GM12878 (cell line): ENCODE measurements around the gene EXOC4.

Experiments
- ATF7 ChIP-seq: fragments of 450-650 bp; IDR thresholded peaks from 2 replicates; pipeline ENCODE4 v1.6.1; 2016; ENCODE audit warnings: low read depth, mild to moderate bottlenecking
- BCL11A ChIP-seq: IDR thresholded peaks from 2 replicates; pipeline ENCODE4 v1.6.1; 2011; ENCODE audit warnings: low read depth, low read length
- CHD1 ChIP-seq: IDR thresholded peaks from 2 replicates; pipeline ENCODE4 v1.6.1; 2012; ENCODE audit warnings: low read depth, low read length, improper control_type of control experiment
- ESRRA ChIP-seq: IDR thresholded peaks from 2 replicates; pipeline ENCODE4 v1.6.1; 2012; ENCODE audit warnings: mild to moderate bottlenecking, low read length, improper control_type of control experiment
- LARP7 ChIP-seq: fragments of 450-650 bp; IDR thresholded peaks from 2 replicates; pipeline ENCODE4 v1.6.1; 2017; ENCODE audit warnings: mild to moderate bottlenecking
- MTA3 ChIP-seq: IDR thresholded peaks from 2 replicates; pipeline ENCODE4 v1.6.1; 2012; ENCODE audit warnings: low read length, inconsistent platforms, borderline replicate concordance
- POLR2AphosphoS5 ChIP-seq: IDR thresholded peaks from 2 replicates; pipeline ENCODE4 v1.6.1; 2011; ENCODE audit warnings: mild to moderate bottlenecking, low read length, inconsistent platforms
- YY1 ChIP-seq: IDR thresholded peaks from 2 replicates; pipeline ENCODE4 v1.6.1; 2011; ENCODE audit warnings: low read depth, mild to moderate bottlenecking, low read length
- ZNF24 ChIP-seq: fragments of 450-650 bp; IDR thresholded peaks from 2 replicates; pipeline ENCODE4 v1.6.1; 2017; ENCODE audit warnings: antibody characterized with exemption, mild to moderate bottlenecking
- TF ChIP-seq, protein P1 (sequence below), 3 experiments: IDR thresholded peaks in 2 of 3; conservative IDR thresholded peaks in 1 of 3; 2 replicates each; pipeline ENCODE4 v1.5.1; 2011; ENCODE audit warnings: low read depth in 3 of 3, low read length in 3 of 3, mild to moderate bottlenecking in 3 of 3, control low read depth in 2 of 3, moderate library complexity in 2 of 3, inconsistent platforms in 1 of 3, mixed read lengths in 1 of 3; ENCODE audit not compliant: control insufficient read depth in 2 of 3, insufficient read depth in 1 of 3; ENCODE audit errors: extremely low read depth in 1 of 3
- TF ChIP-seq, protein P2 (sequence below): IDR thresholded peaks from 2 replicates; pipeline ENCODE4 v1.6.1; 2012; ENCODE audit warnings: low read length, inconsistent platforms

- TF ChIP-seq ZNF24 (no peak), CHD1 (no peak), POLR2AphosphoS5 (no peak), ATF7 (no peak), BCL11A (no peak), LARP7 (no peak), YY1 (no peak), ESRRA (no peak), MTA3 (no peak)
- TF ChIP-seq, protein P1, sequence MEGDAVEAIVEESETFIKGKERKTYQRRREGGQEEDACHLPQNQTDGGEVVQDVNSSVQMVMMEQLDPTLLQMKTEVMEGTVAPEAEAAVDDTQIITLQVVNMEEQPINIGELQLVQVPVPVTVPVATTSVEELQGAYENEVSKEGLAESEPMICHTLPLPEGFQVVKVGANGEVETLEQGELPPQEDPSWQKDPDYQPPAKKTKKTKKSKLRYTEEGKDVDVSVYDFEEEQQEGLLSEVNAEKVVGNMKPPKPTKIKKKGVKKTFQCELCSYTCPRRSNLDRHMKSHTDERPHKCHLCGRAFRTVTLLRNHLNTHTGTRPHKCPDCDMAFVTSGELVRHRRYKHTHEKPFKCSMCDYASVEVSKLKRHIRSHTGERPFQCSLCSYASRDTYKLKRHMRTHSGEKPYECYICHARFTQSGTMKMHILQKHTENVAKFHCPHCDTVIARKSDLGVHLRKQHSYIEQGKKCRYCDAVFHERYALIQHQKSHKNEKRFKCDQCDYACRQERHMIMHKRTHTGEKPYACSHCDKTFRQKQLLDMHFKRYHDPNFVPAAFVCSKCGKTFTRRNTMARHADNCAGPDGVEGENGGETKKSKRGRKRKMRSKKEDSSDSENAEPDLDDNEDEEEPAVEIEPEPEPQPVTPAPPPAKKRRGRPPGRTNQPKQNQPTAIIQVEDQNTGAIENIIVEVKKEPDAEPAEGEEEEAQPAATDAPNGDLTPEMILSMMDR (IDR thresholded peaks at IDR 0.05 in 2 of 3, conservative IDR thresholded peaks at IDR 0.05 in 1 of 3; ENCODE audit: control insufficient read depth in 2 of 3, extremely low read depth in 1 of 3, insufficient read depth in 1 of 3, low read depth in 3 of 3, low read length in 3 of 3) = no peak
- TF ChIP-seq, protein P2, sequence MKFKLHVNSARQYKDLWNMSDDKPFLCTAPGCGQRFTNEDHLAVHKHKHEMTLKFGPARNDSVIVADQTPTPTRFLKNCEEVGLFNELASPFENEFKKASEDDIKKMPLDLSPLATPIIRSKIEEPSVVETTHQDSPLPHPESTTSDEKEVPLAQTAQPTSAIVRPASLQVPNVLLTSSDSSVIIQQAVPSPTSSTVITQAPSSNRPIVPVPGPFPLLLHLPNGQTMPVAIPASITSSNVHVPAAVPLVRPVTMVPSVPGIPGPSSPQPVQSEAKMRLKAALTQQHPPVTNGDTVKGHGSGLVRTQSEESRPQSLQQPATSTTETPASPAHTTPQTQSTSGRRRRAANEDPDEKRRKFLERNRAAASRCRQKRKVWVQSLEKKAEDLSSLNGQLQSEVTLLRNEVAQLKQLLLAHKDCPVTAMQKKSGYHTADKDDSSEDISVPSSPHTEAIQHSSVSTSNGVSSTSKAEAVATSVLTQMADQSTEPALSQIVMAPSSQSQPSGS = no peak
These were observed 453.1 kb downstream of the EXOC4 start for GRCh38 chr7:133706016-133706415.
